ENCODE results near the gene KLB.

Gene KLB

GRCh38 chr4:39458505-39459300 lies 52.0 kb downstream of the KLB start, which contains the start of the genes LIAS and RPL9:
LIAS (plus strand) TSS chr4:39459056; CDS start chr4:39459118, 62 bp downstream.
RPL9 (minus strand) TSS chr4:39458922; CDS start chr4:39458439, 483 bp downstream.
- peak; percentile 82 to 93 (median 87) for DNase-seq (ENCODE audit: low read depth in 4 of 4, low spot score in 1 of 4)

- no peak for DNase-seq (ENCODE audit: low read depth in 4 of 4, low spot score in 1 of 4)
Measured at GRCh38 chr4:39464886-39465501, 58.3 kb downstream of the KLB start.

GRCh38 chr4:39466747-39467146 lies 60.0 kb downstream of the KLB start:
- no peak for DNase-seq (ENCODE audit: low read depth in 4 of 4, low spot score in 1 of 4)

GRCh38 chr4:39467464-39467863 lies 60.7 kb downstream of the KLB start:
- no peak for DNase-seq (ENCODE audit: low read depth in 4 of 4, low spot score in 1 of 4)

DNA sequence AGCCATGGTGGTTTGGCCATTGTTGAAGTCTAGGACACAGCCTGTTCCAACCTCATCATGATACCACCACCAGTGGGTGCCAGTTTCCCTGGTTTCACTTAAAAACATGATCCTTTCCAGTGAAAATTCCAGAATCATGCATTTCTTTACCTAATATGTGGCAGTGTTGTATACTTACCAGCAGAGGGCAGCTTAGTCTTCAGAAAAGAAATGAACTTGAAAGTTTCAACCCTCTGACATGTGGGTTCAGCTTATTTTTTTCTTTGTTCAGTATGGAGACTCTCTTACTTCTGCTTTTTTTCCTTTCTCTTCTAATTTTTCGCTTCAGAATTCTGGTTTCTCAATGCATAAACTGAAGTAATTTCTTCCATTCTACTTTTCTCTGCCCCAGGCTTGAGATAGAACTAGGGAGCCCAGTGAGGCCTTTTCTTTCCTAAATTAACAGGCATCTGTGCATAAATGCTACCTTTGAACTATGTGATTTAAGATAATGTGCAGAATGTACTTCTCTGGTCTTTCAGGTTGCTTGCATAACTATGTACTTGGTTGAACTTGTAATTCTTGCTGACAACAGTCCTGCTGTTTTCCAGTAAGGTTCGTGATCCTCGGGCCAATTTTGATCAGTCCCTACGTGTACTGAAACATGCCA lies 62.8 kb downstream of the KLB start:
- no peak for DNase-seq (ENCODE audit: low read depth in 4 of 4, low spot score in 1 of 4)

GRCh38 chr4:39470402-39470801 lies 63.7 kb downstream of the KLB start:
- DNase-seq (ENCODE audit: low read depth in 4 of 4, low spot score in 1 of 4): no peak

DNA sequence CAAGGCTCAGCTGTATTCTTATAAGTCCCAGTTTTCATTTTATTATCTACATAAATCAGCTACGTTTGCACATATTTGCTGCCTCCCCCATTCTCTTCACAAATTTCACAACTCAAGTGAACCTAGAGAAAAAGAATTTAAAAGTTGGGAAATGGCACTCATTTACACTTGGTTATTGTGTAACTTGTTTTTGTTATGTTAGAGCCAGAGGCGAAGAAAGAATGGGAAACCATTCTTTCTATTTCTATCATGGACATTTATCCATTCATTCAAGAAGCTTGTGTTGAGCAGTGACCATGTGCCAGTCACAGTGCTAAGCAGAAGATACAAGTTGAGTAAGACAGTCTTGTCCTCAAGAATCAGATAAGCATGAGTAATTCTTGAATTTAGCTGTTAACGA lies 65.7 kb downstream of the KLB start:
- no peak for DNase-seq (ENCODE audit: low read depth in 4 of 4, low spot score in 1 of 4)

DNA sequence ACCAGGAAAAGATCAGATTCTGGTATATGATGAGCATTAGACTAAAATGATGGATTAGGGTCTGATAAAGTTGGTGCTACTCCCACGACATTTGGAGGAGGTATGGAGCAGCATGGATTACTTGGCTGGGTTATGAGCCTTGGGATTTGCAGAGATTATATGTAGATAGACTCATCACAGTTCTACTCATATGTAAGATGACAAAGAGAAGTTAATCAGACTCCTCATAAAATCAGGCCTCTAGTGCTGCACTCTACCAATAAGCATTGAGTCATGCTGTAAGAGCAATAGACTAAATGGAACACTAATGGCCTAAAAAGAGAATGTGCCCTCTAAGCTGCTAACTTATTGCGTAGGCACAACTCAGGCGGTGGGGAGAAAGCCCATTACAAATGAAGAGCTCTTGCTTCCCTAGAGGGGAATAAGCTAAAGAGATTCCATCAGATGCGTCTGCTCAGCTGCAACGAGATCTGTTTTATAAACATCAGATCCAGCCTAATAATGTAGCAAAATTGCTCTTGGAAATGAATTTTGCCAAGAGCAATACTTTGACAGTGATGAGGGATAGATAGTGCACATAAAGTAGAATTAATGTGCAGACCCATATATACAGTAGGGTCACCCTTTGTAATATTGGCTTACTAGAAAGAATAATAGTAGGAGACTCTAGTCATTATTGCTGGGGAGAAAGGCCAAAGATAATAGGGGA lies 69.6 kb downstream of the KLB start:
- no peak for DNase-seq (ENCODE audit: low read depth in 4 of 4, low spot score in 1 of 4)

- no peak for DNase-seq (ENCODE audit: low read depth in 4 of 4, low spot score in 1 of 4)
Measured at GRCh38 chr4:39480251-39480650, 73.5 kb downstream of the KLB start.

DNA sequence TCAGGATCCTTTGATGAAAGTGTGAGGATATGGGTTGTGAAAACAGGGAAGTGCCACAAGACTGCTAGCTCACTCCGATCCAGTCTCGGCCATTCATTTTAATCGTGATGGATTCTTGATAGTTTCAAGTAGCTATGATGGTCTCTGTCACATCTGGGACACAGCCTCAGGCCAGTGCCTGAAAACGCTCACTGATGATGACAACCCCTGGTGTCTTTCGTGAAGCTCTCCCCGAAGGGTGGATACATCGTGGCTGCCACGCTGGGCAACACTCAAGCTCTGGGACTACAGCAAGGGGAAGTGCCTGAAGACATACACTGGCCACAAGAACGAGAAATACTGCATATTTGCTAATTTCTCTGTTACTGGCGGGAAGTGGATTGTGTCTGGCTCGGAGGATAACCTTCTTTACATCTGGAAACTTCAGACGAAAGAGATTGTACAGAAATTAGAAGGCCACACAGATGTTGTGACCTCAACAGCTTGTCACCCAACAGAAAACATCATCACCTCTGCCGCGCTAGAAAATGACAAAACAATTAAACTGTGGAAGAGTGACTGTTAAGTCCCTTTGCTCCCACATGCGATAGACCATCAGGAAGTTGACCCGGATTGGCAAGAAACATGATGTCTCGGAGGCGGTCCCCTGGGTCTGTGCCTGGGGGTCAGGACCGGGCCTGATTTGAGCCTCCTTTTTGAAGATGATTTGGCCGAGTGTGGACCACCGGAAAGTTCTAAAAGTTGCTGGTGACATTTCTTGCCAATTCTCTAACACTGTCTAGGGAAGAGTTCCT lies 74.4 kb downstream of the KLB start:
- DNase-seq (ENCODE audit: low read depth in 4 of 4, low spot score in 1 of 4): no peak

DNA sequence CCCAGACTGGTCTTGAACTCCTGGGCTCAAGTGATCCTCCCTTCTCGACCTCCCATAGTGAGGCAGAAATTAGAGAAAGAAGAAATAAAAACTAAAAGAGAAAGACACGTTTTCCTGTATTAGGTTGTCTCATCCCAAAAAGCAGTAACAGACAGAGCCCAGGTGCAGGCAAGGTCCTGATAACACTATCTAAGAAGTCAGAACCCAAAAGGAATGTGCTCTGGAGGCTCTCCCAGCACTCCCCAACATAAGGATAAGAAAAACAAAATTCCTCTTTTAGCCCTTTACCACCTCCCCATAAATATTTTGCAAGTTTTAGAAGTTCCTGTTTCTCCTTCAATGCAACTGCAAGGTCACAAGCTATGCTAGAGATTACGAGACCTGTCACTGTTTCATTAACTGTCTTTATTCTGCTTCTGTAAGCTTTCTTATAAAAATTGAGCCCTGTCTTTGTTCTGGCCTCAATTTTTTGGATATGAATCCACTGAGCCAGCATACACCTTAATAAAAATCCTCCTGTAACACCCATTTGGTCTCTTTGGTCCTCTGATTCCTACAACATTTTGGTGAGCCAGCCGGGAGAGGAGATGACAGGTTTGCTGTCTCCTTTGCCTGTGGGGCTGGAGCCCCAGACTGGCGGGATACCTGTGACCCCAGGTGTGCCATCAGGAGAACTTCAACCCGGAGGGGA lies 78.0 kb downstream of the KLB start:
- no peak for DNase-seq (ENCODE audit: low read depth in 4 of 4, low spot score in 1 of 4)

DNA sequence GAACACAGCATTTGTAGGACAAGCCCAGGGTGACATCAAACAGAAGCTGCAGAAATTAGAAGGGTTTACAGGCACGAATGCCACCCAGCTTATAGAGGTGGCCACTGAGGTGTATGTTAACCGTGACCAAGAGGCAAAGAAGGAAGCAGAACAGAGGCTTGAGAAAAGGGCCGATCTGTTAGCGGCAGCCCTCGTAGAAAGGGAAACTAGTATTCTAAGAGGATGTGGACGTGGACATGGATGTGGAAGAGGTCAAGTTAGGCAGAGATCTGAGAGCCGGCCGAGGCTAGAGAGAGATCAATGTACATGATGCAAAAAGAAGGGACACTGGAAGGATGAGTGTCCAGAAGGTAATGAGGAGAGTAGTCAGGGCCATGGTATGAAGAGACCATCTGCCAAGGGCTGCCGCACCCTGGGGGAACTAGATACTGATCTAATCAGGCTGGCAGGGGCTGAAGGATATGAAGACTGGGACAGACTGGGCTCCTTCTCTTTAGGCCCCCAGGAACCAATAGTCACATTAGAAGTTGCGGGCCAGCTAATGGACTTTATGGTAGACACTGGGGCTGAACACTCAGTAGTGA lies 79.6 kb downstream of the KLB start:
- DNase-seq (ENCODE audit: low read depth in 4 of 4, low spot score in 1 of 4): no peak

DNA sequence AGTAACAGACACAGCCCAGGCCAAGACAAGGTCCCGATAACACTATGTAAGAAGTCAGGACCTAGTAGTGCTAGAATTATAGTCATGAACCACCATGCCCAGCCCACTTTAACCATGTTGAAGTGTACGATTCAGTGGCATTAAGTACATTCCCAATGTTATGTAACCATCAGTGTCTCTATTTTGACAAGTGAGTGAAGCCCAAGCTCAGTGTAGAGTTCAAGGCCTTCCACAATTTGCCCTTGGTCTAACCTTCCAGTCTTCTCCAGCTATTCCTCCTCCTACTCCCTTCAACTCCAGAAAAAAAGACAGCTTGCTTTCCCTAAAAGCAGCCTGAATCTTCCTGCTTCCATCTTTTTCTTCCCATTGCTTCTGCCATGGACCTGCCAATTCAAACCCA lies 83.6 kb downstream of the KLB start:
- DNase-seq (ENCODE audit: low read depth in 4 of 4, low spot score in 1 of 4): no peak

- DNase-seq (ENCODE audit: low read depth in 4 of 4, low spot score in 1 of 4): no peak
Measured at GRCh38 chr4:39494354-39494753, 87.6 kb downstream of the KLB start.

DNA sequence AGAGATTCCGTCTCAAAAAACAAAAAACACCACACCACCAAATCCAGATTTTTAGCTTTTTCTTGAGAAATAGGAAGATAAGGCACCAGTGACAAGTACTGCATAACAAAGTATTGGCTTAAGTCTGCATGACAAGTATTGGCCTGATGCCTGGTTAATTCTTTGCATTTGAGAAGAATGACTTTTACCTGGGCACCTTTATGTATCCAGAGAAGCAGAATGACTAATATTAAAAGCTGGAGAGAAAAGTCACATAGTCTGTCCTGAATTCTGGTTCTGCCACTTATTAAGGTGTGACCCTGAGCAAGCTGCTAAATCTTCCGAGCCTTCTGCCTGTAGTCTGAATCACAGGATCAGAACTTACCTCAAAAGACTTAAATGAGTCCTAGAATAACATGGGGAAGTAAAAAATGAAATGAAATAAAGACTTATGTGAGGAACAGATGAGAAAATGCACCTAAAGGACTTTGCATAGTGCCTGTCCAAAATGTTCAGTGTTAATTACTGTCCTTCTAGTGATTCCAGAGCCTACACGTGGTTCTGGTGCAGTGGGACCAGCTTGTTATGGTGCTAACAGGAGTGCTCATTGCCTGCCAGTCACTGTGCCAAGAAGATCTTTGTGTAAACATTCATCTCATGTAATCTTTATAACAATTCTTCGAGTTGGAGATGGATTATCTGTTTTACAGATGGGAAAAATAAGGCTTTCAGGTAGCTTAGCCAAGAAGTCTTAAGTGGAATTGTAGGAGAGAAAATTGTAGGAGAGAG lies 88.9 kb downstream of the KLB start:
- no peak for DNase-seq (ENCODE audit: low read depth in 4 of 4, low spot score in 1 of 4)

DNA sequence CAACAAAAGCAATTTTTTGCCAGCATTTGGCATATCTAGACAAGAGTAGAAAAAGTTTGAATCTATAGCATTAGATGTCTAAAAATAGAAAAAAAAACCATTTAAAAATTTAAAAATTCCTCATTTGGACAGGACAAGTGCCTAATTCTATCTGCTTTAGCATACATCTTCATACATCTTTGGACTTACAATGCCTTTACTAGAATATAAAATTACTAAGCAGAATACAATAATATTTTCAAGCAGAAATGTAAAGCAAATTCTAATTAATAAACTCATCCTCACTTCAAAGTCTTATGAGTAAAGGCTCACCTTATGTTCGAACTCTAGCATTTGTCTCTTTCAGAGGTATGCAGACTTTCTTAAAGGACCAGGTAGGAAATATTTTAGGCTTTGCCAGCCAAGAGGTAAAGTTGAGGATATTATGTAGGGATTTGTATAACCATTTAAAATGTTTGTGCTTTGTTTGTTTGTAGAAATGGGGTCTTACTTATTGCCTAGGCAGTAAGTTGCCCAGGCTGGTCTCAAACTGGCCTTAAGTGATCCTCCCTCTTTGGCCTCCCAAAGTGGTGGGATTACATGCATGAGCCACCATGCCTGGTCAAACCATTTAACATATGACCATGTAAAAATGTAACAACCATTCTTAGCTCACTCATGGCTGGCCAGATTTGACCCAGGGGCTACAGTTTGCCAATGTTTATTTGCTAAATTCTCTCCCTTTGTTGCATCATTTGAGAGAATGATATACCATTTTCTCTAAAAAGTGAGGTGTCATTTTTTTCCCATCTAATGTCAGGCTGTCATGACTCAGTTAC lies 91.4 kb downstream of the KLB start:
- DNase-seq (ENCODE audit: low read depth in 4 of 4, low spot score in 1 of 4): no peak

GRCh38 chr4:39498727-39499020 lies 91.9 kb downstream of the KLB start:
- no peak for DNase-seq (ENCODE audit: low read depth in 4 of 4, low spot score in 1 of 4)
